OCI-M2 (cell line): ENCODE measurements around the gene WRAP73.

Experiments
- DNase-seq: peaks from one replicate; lab custom pipeline; 2025; ENCODE audit not compliant: unreplicated experiment; lab: John Stamatoyannopoulos, UW

The WRAP73 gene

DNA sequence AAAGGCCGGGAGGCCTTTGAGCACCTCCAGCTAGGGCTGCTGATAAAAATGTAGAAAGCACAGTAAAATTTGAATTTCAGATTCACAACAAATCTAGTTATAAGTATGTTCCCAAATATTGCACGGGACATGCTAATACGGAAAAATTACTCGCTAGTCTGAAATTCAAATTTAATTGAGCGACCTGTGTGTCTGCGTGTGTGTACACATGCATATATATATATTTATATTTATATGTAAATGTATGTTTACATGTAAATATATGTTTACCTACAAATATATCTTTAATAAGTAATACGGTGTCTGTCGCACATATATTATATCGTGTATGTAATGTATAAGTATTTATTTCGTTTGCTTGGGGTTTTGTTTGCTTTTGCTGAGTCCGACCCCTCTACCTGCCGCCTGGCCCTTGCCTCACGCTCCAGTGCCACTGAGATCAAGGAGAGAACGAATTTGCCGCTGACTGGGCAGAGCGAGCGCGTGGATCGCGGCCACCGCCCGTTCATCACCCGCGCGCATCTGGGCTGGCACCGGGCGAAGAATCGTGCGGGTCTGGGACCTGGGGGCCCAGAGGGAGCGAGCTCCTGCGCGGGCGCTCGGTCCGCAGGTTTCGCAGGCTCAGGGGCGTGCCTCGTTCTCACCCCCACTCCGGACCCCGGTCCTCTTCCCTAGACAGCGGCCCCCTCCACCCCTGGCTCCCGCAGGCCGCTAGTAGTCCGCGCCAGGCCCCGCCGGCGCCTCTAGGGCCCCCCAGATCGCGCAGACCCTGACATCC is 534 bp upstream of the WRAP73 start:
- no peak for DNase-seq

- no peak for DNase-seq
These were observed 3.3 kb downstream of the WRAP73 start for GRCh38 chr1:3646596-3646995.

- no peak for DNase-seq
These were observed 4.1 kb downstream of the WRAP73 start for GRCh38 chr1:3645666-3646355.

- DNase-seq, result no peak
These were observed 4.7 kb downstream of the WRAP73 start for GRCh38 chr1:3645247-3645646.

DNA sequence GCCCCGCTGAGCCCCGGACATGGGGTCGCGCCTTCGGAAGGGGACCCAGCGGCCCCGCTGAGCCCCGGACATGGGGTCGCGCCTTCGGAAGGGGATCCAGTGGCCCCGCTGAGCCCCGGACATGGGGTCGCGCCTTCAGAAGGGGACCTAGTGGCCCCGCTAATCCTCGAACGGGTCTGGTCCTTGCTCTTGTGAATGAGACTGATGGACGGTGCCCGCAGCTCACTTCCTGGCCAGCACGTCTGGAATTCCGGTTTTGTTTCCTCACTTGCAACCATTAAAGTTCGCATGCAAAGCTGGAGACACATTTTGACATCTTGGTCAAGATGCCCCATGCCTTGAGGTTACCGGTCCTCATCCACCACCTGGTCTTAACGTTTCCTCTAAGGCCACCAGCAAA is 5.6 kb downstream of the WRAP73 start:
- DNase-seq, result no peak

DNA sequence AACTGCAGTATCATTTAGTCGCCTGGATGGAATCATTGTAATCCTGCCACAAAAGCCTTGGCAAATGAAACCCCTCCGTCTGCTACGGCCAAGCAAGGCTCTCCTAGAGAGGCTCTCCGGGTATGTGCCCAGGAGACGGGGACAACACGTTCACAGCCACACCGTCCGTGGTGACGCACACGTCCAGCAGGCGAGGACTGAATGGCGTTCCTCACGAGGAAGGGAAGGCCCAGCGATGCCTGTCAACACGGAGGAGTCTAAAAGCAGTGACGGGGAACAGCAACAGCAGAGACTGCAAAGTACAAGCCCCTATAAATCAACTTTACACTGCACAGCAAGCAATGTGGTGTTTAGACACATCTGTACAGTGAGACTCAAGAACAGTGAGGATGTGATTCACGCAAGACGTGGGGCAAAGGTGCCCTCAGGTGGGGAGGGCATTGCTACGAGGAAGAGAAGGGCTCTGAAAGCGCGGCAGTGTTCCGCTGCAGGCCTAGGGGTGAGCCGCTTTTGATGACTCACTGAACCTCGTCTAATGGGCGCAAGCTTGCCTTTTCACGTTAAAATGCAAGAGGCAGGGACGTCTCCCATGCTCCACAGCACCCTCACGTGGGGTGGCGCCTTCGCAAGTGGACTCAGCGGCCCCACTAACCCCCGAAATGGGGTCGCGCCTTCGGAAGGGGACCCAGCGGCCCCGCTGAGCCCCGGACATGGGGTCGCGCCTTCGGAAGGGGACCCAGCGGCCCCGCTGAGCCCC is 6.8 kb downstream of the WRAP73 start:
- DNase-seq, result no peak

DNA sequence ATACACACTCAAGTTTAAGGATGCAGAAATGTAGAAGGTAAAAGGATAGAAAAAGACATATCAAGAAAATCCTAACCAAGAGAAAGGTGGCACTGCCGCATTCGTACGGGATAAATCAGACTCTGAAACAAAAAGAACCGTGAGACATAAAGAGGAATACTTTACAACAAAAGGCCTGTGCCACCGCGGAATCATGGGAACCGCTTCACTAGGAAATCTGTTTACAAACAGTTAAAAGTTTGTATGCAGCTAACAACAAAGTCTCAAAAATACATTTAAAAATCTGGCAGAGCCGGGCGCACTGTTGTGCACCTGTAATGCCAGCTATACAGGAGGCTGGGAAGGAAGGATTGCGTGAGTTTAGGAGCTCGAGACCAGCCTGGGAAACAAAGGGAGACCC is 8.1 kb downstream of the WRAP73 start:
- DNase-seq, result no peak

- DNase-seq, result no peak
These were observed 8.7 kb downstream of the WRAP73 start for GRCh38 chr1:3641046-3641760.

DNA sequence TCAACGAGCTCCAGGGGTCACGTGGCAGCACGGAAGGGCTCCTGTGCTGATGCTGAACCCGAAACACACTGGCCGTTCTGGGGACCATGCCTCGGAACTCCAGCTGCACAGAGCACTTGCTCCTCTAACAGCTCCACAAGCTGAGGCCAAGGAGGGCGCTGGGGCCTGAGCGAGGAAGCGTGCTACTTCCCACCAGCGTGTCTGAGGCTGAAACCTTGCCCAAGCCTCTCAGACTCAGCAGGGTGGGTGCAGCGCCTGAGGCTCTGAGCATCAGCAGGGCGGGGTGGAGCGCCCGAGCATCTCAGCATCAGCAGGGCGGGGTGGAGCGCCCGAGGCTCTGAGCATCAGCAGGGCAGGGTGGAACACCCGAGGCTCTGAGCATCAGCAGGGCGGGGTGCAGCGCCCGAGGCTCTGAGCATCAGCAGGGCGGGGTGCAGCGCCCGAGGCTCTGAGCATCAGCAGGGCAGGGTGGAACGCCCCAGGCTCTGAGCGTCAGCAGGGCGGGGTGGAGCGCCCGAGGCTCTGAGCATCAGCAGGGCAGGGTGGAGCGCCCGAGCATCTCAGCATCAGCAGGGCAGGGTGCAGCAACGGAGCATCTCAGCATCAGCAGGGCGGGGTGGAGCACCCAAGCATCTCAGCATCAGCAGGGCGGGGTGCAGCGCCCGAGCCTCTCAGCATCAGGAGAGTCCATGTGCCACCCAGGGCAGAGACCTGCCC is 9.6 kb downstream of the WRAP73 start:
- DNase-seq, result no peak

DNA sequence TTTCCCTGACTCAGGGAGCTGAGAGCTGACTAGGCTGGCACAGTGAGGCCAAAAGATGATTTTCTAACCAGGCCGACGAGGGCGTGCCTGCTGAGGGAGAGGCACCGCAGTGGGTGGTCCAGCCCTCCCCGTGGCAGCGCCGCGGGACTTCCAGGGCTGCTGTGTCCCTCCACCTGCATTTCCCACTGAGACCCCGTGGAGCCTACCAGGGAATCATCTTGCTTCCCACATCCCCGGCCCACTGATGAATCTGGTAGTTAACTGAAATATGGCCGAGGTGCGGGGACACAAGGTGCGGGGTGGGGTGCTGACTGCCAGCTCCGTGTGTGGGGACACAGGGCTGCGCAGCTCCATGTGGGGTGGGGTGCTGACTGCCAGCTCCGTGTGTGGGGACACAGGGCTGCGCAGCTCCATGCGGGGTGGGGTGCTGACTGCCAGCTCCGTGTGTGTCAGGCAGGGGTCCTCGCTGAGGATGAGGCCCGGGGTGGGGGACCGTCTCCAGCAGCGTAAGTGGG is 10.4 kb downstream of the WRAP73 start:
- DNase-seq, result no peak

DNA sequence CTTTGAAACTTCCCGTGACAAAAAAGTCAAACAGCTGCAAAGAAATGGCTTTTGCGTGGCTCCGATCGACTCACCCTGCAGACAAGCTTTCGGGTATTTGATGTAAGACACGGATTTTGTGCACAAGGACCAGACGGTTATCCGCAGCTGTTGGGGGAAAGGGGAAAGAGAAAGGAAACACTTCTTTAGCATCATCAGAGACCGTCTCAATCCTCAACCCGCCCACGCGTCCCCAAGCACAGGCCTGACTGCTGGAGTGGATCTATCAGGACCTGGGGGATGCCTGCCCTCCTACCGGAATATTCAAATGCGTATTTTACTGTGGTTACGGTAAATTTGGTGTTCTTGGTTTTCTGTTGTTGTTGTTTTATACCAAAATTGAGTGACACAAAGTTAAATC is 11.2 kb downstream of the WRAP73 start:
- no peak for DNase-seq

- DNase-seq, result no peak
These were observed 11.9 kb downstream of the WRAP73 start for GRCh38 chr1:3638027-3638426.

GRCh38 chr1:3636531-3636930 is 13.4 kb downstream of the WRAP73 start:
- no peak for DNase-seq

DNA sequence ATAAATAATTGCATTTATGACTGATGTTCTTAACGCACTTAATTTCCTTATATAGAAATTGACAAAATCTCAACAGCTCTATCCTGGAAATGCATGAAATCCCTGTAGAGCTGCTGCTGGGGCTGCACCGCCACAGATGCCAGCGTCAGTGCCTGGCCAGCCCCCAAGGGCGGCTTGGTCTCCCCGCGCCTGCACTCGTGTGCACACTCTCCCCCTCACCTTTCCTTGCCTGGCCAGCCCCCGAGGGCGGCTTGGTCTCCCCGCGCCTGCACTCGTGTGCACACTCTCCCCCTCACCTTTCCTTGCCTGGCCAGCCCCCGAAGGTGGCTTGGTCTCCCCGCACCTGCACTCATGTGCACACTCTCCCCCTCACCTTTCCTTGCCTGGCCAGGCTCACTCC is 13.8 kb downstream of the WRAP73 start:
- no peak for DNase-seq

GRCh38 chr1:3634059-3634800 is 15.7 kb downstream of the WRAP73 start:
- no peak for DNase-seq

GRCh38 chr1:3633344-3634058 is 16.4 kb downstream of the WRAP73 start:
- no peak for DNase-seq

- no peak for DNase-seq
These were observed 17.1 kb downstream of the WRAP73 start for GRCh38 chr1:3632716-3633343.

GRCh38 chr1:3632298-3632697 is 17.6 kb downstream of the WRAP73 start:
- no peak for DNase-seq
